H1 (cell line): ENCODE measurements around the gene CFAP54. TPM values are rescaled to one million over a fixed set of nuclear protein-coding genes. Genes with fewer than 3 reads are reported as not detected.
A peak's percentile ranks its signal among the peaks of the same experiment; 100 is the strongest.

Source experiments
- CTCF ChIA-PET: fragments of 300-600 bp; sonication (Branson Sonifier 250); formaldehyde crosslinking; loops from one replicate; lab custom pipeline; 2021; ENCODE audit not compliant: partially characterized antibody; lab: Charles Lee
- POLR2A ChIA-PET: fragments of 300-600 bp; sonication (Branson Sonifier 250); formaldehyde crosslinking; loops from one replicate; lab custom pipeline; 2021; ENCODE audit warnings: inconsistent platforms; ENCODE audit not compliant: partially characterized antibody; lab: Charles Lee
- DNase-seq, 2 experiments: peaks; one replicate each; pipeline versions ENCODE4 v3.0.0 to v3.0.0-alpha.2; 2010 to 2022; ENCODE audit warnings: low spot score in 2 of 2, low read depth in 1 of 2, mixed read lengths in 1 of 2
- FAIRE-seq: peaks from 2 replicates; lab custom pipeline; 2011; peaks lifted over from hg19 to GRCh38; lab: Jason Lieb, UNC
- H2AFZ ChIP-seq: 2 replicates; pipeline ENCODE4 v1.8.1; 2012; ENCODE audit warnings: low read length, inconsistent platforms
- H2AK5ac ChIP-seq: 2 replicates; pipeline ENCODE4 v1.6.1; 2013; ENCODE audit warnings: low read depth, low read length
- H2BK120ac ChIP-seq: replicated peaks from 2 replicates; pipeline ENCODE3; 2013; ENCODE audit warnings: low read depth, low read length, inconsistent platforms
- H2BK12ac ChIP-seq: 2 replicates; pipeline ENCODE4 v1.6.1; 2013; ENCODE audit warnings: low read depth, low read length
- H2BK15ac ChIP-seq: 2 replicates; pipeline ENCODE4 v1.6.1; 2013; ENCODE audit warnings: low read length
- H2BK20ac ChIP-seq: 2 replicates; pipeline ENCODE4 v1.6.1; 2013; ENCODE audit warnings: low read length
- H2BK5ac ChIP-seq: 2 replicates; pipeline ENCODE4 v1.6.1; 2013; ENCODE audit warnings: low read depth, low read length
- H3K14ac ChIP-seq: 2 replicates; pipeline ENCODE4 v1.6.1; 2013; ENCODE audit warnings: inconsistent platforms; ENCODE audit not compliant: insufficient read length
- H3K18ac ChIP-seq: 2 replicates; pipeline ENCODE4 v1.6.1; 2013; ENCODE audit warnings: low read length; ENCODE audit errors: extremely low read depth
- H3K23ac ChIP-seq: 2 replicates; pipeline ENCODE4 v1.6.1; 2013; ENCODE audit warnings: inconsistent platforms; ENCODE audit not compliant: insufficient read length
- H3K23me2 ChIP-seq: 2 replicates; pipeline ENCODE4 v1.6.1; 2013; ENCODE audit warnings: low read depth, low read length
- H3K27ac ChIP-seq: 2 replicates; pipeline ENCODE4 v1.6.1; 2011; ENCODE audit warnings: low read depth, low read length, inconsistent platforms
- H3K27me3 ChIP-seq, 4 experiments: replicated peaks in 1 of 4; 1 replicate in 1 of 4; 2 replicates in 3 of 4; pipeline versions ENCODE4 v1.6.1 to v1.8.1; 2011 to 2013; ENCODE audit warnings: low read length in 3 of 4, mild to moderate bottlenecking in 3 of 4, inconsistent platforms in 2 of 4, mixed read lengths in 2 of 4, moderate library complexity in 1 of 4; ENCODE audit not compliant: control insufficient read depth in 3 of 4, insufficient read depth in 3 of 4; ENCODE audit errors: extremely low read depth in 1 of 4
- H3K36me3 ChIP-seq, 4 experiments: 2 replicates each; pipeline versions ENCODE4 v1.6.1 to v1.8.1; 2011 to 2013; ENCODE audit warnings: mild to moderate bottlenecking in 4 of 4, low read length in 3 of 4, moderate library complexity in 2 of 4, control low read depth in 1 of 4, inconsistent platforms in 1 of 4; ENCODE audit not compliant: insufficient read depth in 4 of 4, control insufficient read depth in 2 of 4
- H3K4ac ChIP-seq: replicated peaks from 2 replicates; pipeline ENCODE3; 2013; ENCODE audit warnings: low read length, low read depth, mixed read lengths, inconsistent platforms; ENCODE audit not compliant: insufficient read length
- H3K4me1 ChIP-seq, 4 experiments: replicated peaks in 1 of 4; 1 replicate in 1 of 4; 2 replicates in 3 of 4; pipeline versions ENCODE4 v1.6.1 to v1.8.1; 2011 to 2013; ENCODE audit warnings: low read length in 3 of 4, inconsistent platforms in 2 of 4, mixed read lengths in 1 of 4; ENCODE audit not compliant: insufficient read depth in 4 of 4, control insufficient read depth in 3 of 4
- H3K4me2 ChIP-seq, 2 experiments: 2 replicates each; pipeline versions ENCODE4 v1.6.1 to v1.8.1; 2011 to 2013; ENCODE audit warnings: low read depth in 2 of 2, low read length in 2 of 2, control low read depth in 1 of 2, inconsistent platforms in 1 of 2, mild to moderate bottlenecking in 1 of 2; ENCODE audit not compliant: insufficient read depth in 1 of 2
- H3K4me3 ChIP-seq, 4 experiments: fragments of 200-600, 300-600 bp in 1 of 4; sonication (generic), shearing (Covaris generic), sonication (Bioruptor Twin) in 1 of 4; 2 replicates each; pipeline versions ENCODE4 v1.5.1 to v1.8.1; 2011 to 2016; ENCODE audit warnings: low read length in 4 of 4, low read depth in 3 of 4, control low read depth in 2 of 4, inconsistent platforms in 2 of 4, mild to moderate bottlenecking in 2 of 4, mixed read lengths in 1 of 4, moderate library complexity in 1 of 4; ENCODE audit not compliant: insufficient read depth in 2 of 4; ENCODE audit errors: extremely low read depth in 1 of 4
- H3K56ac ChIP-seq: replicated peaks from 2 replicates; pipeline ENCODE3; 2013; ENCODE audit warnings: low read depth, mild to moderate bottlenecking, mixed read lengths, low read length, inconsistent platforms; ENCODE audit not compliant: insufficient read length
- H3K79me1 ChIP-seq: 2 replicates; pipeline ENCODE4 v1.6.1; 2013; ENCODE audit warnings: low read depth, low read length, control low read depth
- H3K79me2 ChIP-seq, 2 experiments: 2 replicates each; pipeline versions ENCODE4 v1.6.1 to v1.8.1; 2012 to 2013; ENCODE audit warnings: low read length in 2 of 2, mild to moderate bottlenecking in 2 of 2, inconsistent platforms in 1 of 2; ENCODE audit not compliant: insufficient read depth in 2 of 2, control insufficient read depth in 1 of 2
- H3K9ac ChIP-seq, 4 experiments: replicated peaks in 1 of 4; 1 replicate in 1 of 4; 2 replicates in 3 of 4; pipeline versions ENCODE4 v1.6.1 to v1.8.1; 2011 to 2013; ENCODE audit warnings: low read depth in 3 of 4, low read length in 3 of 4, control low read depth in 2 of 4, mild to moderate bottlenecking in 2 of 4, moderate library complexity in 2 of 4, inconsistent platforms in 1 of 4; ENCODE audit errors: extremely low read depth in 1 of 4
- H3K9me3 ChIP-seq, 2 experiments: 2 replicates each; pipeline versions ENCODE4 v1.6.1 to v1.8.1; 2012 to 2013; ENCODE audit warnings: mild to moderate bottlenecking in 2 of 2, moderate library complexity in 2 of 2, control low read depth in 1 of 2, inconsistent platforms in 1 of 2, low read depth in 1 of 2, low read length in 1 of 2, mixed read lengths in 1 of 2; ENCODE audit not compliant: insufficient read depth in 2 of 2
- H4K20me1 ChIP-seq, 2 experiments: replicated peaks in 1 of 2; 2 replicates each; pipeline versions ENCODE3 to v1.8.1; 2011 to 2013; ENCODE audit warnings: inconsistent platforms in 2 of 2, low read length in 2 of 2, mild to moderate bottlenecking in 1 of 2; ENCODE audit not compliant: insufficient read depth in 2 of 2, control insufficient read depth in 1 of 2
- H4K5ac ChIP-seq: 2 replicates; pipeline ENCODE4 v1.6.1; 2013; ENCODE audit warnings: low read length, low read depth, mixed read lengths, inconsistent platforms; ENCODE audit not compliant: insufficient read length
- H4K8ac ChIP-seq: 2 replicates; pipeline ENCODE4 v1.8.0; 2013; ENCODE audit warnings: mild to moderate bottlenecking, moderate library complexity, low read length, inconsistent platforms; ENCODE audit not compliant: insufficient read depth; ENCODE audit errors: extremely low read depth
- H4K91ac ChIP-seq: replicated peaks from 2 replicates; pipeline ENCODE3; 2013; ENCODE audit warnings: low read length, mixed read lengths, inconsistent platforms; ENCODE audit not compliant: insufficient read length
- CTCF ChIP-seq, 3 experiments: IDR thresholded peaks; 1 replicate in 2 of 3; 2 replicates in 1 of 3; pipeline versions ENCODE4 v1.5.1 to v1.6.1; 2011; ENCODE audit warnings: low read length in 3 of 3, mild to moderate bottlenecking in 3 of 3, inconsistent platforms in 2 of 3, low read depth in 1 of 3, moderate library complexity in 1 of 3; ENCODE audit not compliant: insufficient read depth in 1 of 3; ENCODE audit errors: control extremely low read depth in 1 of 3
- YY1 ChIP-seq: IDR thresholded peaks from 2 replicates; pipeline ENCODE4 v1.6.1; 2011; ENCODE audit warnings: low read depth, mild to moderate bottlenecking, low read length
- ZNF274 ChIP-seq: IDR thresholded peaks from 2 replicates; pipeline ENCODE4 v1.7.0; 2012; ENCODE audit warnings: low read length, borderline replicate concordance; ENCODE audit errors: extremely low read depth
- WGBS, 2 experiments: shearing (Covaris generic) in 1 of 2; methylation state at CpG; one replicate each; pipeline versions ENCODE4 v1.1.6 to v1.1.7; 2013 to 2015; ENCODE audit warnings: low lambda C conversion rate in 2 of 2, mixed read lengths in 2 of 2, inconsistent platforms in 1 of 2, low coverage in 1 of 2, missing lambda C conversion rate in 1 of 2; ENCODE audit not compliant: insufficient replicate concordance in 2 of 2, insufficient coverage in 1 of 2, insufficient read length in 1 of 2; ENCODE audit errors: extremely low coverage in 1 of 2, missing lambda C conversion rate in 1 of 2; 5-methylcytosine and 5-hydroxymethylcytosine counted together
- polyA plus RNA-seq, 7 experiments: library from polyadenylated mRNA; depleted of rRNA in 3 of 7; stranded (reverse) in 5 of 7; unstranded in 2 of 7; fragments of >200 nt in 5 of 7; fragments of 200-250 nt in 2 of 7; gene quantifications; 1 replicate in 5 of 7; 2 replicates in 1 of 7; 4 replicates in 1 of 7; pipeline versions ENCODE4 v1.2.1 to v1.2.3, GENCODE V29; 2011 to 2013; ENCODE audit warnings: missing spikeins in 2 of 7, mixed read lengths in 2 of 7
- total RNA-seq: library from RNA; stranded (reverse); fragmentation: NEBNext Ultra II Directional; extraction: Animal tissue kit (Norgen Biotek cat#: 25700); gene quantifications from 2 replicates; pipeline ENCODE4 v1.2.1, GENCODE V29; 2021

Gene CFAP54
- total and polyA plus RNA-seq, 2 of the 8 experiments (the other 6 are each of a cell fraction or from before 2014, with no cell fraction given) = 0.17 to 0.33 TPM

- POLR2A ChIA-PET = no interaction called here
- no peak overlapping the region for H3K4me3 ChIP-seq
- TF ChIP-seq CTCF (IDR thresholded peaks at IDR 0.05; ENCODE audit: control extremely low read depth in 1 of 3, insufficient read depth in 1 of 3, low read depth in 1 of 3, low read length in 3 of 3) (peak in 2 of 3 experiments; percentile 51 to 56; a peak in 2 of 4 replicates), ZNF274 (no peak), YY1 (peak; percentile 78; the same call in 1 of the 2 replicates)
Measured at GRCh38 chr12:96578526-96579125, 89.2 kb downstream of the CFAP54 start.

More at GRCh38 chr12:96578526-96579125, 89.2 kb downstream of the CFAP54 start:
- no peak overlapping the region for H3K56ac ChIP-seq
- FAIRE-seq (peak; percentile 79), DNase-seq (no peak)
- no peak overlapping the region for H2BK20ac ChIP-seq
- no peaks in the 10 kb centered on the region for H3K9me3 ChIP-seq
- no peaks in the 10 kb centered on the region for H3K27me3 ChIP-seq
- no peaks in the 10 kb centered on the region for H3K79me1 ChIP-seq
- H4K8ac ChIP-seq = no peak overlapping the region
- H3K4me1 ChIP-seq = peaks cover 0 to 2% (median 0%) of the 10 kb centered on the region in 4 experiments; a peak in 1 of 7 replicates
- H2AK5ac ChIP-seq = no peak overlapping the region
- no peaks in the 10 kb centered on the region for H3K79me2 ChIP-seq
- H3K4me2 ChIP-seq = no peak overlapping the region
- H3K9ac ChIP-seq = no peak overlapping the region
- no peak overlapping the region for H2BK15ac ChIP-seq
- 17% methylated on average over 3 of the region's 3 CpGs; no CpG with 5 or more reads in 1 of the 2 experiments for WGBS, 2 experiments
- no peak overlapping the region for H4K5ac ChIP-seq
- no peaks in the 10 kb centered on the region for H3K23me2 ChIP-seq
- no peak overlapping the region for H3K23ac ChIP-seq
- H2BK120ac ChIP-seq = no peak overlapping the region
- H3K18ac ChIP-seq = no peak overlapping the region
- no peak overlapping the region for H2BK5ac ChIP-seq
- no peak overlapping the region for H3K14ac ChIP-seq
- no peak overlapping the region for H3K27ac ChIP-seq
- no peak overlapping the region for H3K4ac ChIP-seq
- no peak overlapping the region for H4K91ac ChIP-seq
- no peaks in the 10 kb centered on the region for H3K36me3 ChIP-seq
- H2AFZ ChIP-seq = peak overlapping the region; percentile 80
- no peak overlapping the region for H2BK12ac ChIP-seq
- H4K20me1 ChIP-seq = no peaks in the 10 kb centered on the region
- CTCF ChIA-PET = interaction anchor here (0.7 to 4.7 kb wide), 13 partner anchors 8 to 1384 kb away, joined by 3 to 29 read pairs (median 3); no protein-coding TSS in a partner anchor
